ENCODE measurements around the gene TYRO3.

Gene TYRO3

DNA sequence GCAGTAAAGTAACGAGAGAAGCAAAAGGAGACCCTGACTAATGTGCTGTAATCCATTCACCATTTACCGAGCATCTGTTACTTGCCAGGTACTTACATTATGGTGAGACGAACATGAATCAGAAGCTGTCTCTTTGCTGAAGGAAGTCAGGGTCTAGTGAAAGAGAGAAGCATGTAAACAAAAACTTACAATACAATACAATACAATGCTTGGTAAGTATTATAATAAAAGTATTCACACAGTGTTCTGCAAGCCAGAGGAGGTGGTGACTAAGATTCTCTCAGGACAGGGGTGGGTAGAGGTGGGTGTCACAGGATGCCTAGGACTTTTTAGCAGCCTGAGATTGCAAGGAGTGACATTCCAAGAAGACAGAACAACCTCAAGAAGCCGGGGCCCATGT is 51.0 kb downstream of the TYRO3 start:
- WGBS, result 87% methylated on average over 4 of the region's 4 CpGs
- H3K27me3 ChIP-seq (ENCODE audit: insufficient read depth, low read length), result no peaks in the 10 kb centered on the region

DNA sequence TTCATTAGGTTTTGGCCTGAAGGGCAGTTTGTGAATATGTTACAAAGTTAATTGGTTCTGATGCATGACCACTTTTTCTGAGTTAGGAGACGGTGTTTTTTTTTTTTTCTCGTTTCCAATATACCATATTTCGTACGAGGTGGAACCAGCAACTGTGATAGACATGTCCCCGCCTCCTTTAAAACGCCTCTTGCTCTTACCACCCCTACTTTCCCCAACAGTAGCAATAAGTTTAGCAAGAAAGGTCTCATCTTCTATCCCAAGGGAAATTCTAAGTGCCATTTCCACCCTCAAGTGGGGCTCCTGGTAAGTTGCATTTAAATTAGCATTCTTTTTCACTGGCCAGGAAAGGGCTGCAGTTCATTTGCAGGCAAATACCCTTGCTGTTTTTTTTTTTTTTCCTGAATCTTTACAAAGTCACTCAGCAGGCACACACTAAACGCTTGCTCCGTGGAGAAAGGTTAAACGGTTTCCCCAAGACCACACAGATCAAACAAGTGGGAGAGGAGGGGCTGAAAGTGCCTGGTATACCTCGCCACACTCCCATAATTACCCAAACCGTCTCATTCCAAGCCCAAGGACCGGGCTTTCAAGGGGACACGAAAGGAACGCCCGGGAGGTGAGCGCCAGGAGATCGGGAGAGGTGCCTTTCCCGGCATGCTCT is 61.7 kb downstream of the TYRO3 start:
- 13% methylated on average over 15 of the region's 18 CpGs for WGBS
- Histone ChIP-seq H3K36me3 (ENCODE audit: insufficient read depth, low read length) (no peaks in the 10 kb centered on the region), H3K27ac (ENCODE audit: low read depth, low read length) (peak overlapping the region; percentile 83; the same call in 1 of the 2 replicates), H3K4me1 (ENCODE audit: insufficient read depth, low read length) (peaks cover 8% of the 10 kb centered on the region), H3K9me3 (ENCODE audit: insufficient read depth, low read depth, low read length) (peaks cover 7% of the 10 kb centered on the region; the same call in 1 of the 2 replicates), H3K4me3 (ENCODE audit: low read length) (peak overlapping the region; percentile 46), H3K27me3 (ENCODE audit: insufficient read depth, low read length) (peaks cover 23% of the 10 kb centered on the region; the same call in 1 of the 2 replicates), H3K9ac (ENCODE audit: low read depth, low read length) (peak overlapping the region; percentile 74; the same call in 1 of the 2 replicates)

More for the DNA sequence above, 51.0 kb downstream of the TYRO3 start:
- Histone ChIP-seq H3K9ac (ENCODE audit: low read depth, low read length) (no peak overlapping the region), H3K36me3 (ENCODE audit: insufficient read depth, low read length) (no peaks in the 10 kb centered on the region), H3K4me3 (ENCODE audit: low read length) (no peak overlapping the region), H3K27ac (ENCODE audit: low read depth, low read length) (no peak overlapping the region), H3K9me3 (ENCODE audit: insufficient read depth, low read depth, low read length) (no peaks in the 10 kb centered on the region), H3K4me1 (ENCODE audit: insufficient read depth, low read length) (no peaks in the 10 kb centered on the region)

DNA sequence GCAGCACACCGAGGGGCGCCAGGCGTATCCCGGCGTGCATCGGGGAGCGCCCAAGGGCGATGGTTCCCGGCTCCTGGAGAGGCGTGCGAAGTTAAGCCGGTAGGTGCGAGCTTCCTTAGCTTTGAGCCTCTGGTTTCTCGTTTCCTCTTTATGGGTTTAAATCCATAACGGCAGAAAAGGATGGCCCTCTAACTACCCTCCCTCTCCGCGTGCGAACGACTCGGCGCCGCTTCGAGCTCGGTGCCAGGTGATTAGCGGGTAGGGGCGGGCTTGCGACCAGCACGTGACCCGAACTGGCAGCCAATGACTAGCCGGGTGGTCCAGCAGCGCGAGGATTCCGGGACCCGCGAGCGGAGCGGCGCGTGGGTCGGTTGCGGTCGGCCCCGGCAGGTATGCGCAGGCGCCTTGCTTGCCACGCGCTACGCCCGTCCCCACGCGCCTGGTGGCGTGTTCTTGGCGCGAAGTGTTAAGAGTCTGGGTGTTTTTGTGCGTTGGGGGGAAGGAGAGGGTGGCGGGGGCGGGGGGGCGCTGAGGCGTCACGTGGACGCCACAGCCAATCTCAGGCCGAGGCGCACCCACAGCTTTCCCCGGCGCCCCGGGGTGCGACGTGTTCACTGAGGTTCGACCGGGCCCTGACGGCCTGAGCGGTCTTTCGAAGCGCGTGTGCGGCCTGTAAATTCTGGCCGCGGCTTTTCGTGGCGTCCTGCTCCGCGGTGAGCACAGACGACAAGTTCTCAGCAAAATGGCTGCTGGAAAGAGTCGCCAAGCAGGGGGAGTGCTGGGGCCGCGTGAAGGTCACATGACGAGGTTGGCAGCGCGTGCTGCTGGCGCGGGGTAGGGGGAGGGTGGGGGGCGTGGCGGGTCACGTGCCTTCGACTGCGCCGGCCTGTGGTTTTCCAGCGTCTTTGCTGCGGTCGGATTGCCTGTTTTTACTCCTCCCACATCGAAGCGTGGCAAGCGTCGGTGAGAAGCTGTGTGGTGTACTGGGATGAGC is 62.5 kb downstream of the TYRO3 start:
- peaks cover 23% of the 10 kb centered on the region; the same call in 1 of the 2 replicates for H3K27me3 ChIP-seq (ENCODE audit: insufficient read depth, low read length)
- H3K4me1 ChIP-seq (ENCODE audit: insufficient read depth, low read length), result peaks cover 8% of the 10 kb centered on the region
- H3K9ac ChIP-seq (ENCODE audit: low read depth, low read length), result peak overlapping the region; percentile 74
- H3K4me3 ChIP-seq (ENCODE audit: low read length), result peak overlapping the region; percentile 46
- peaks cover 7% of the 10 kb centered on the region; the same call in 1 of the 2 replicates for H3K9me3 ChIP-seq (ENCODE audit: insufficient read depth, low read depth, low read length)
- 4% methylated on average over 104 of the region's 104 CpGs for WGBS
- H3K36me3 ChIP-seq (ENCODE audit: insufficient read depth, low read length), result no peaks in the 10 kb centered on the region
- peak overlapping the region; percentile 83; the same call in 1 of the 2 replicates for H3K27ac ChIP-seq (ENCODE audit: low read depth, low read length)

DNA sequence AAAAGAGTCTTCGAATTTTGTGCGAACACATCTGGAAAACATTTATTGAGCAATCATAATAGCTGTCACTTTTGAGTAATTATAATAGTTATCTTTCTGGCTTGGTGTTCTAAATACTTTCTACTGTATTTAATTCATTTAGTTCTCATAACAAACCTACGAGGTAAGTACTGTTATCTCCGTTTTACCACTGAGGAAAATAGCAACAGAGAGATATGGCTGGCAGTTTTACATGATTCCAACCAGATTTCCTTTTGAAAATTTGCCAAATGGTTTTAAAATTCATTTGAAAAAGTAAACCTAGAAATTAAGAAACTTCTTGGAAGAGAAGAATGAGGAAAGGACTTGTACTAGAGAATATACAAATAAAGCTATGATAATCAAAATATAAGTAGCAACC is 63.9 kb downstream of the TYRO3 start:
- WGBS, result 100% methylated on average over 2 of the region's 4 CpGs
- no peak overlapping the region for H3K4me3 ChIP-seq (ENCODE audit: low read length)

DNA sequence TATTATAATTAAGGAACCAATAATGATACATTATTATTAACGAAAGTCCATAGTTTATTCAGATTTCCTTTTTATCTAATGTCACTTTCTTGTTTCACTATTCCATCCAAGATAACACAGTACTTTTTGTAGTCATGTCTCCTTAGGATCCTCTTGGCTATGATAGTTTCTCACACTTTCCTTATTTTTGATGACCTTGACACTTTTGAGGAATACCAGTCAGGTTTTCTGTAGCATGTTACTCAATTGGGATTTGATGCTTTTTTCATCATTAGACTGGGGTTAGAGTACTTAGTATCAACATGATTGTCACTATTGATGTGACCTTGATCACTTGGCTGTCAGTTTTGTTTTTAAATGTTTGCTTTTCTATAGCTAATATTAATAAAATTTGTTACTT is 68.2 kb downstream of the TYRO3 start:
- Histone ChIP-seq H3K4me1 (ENCODE audit: insufficient read depth, low read length) (peaks cover 25% of the 10 kb centered on the region), H3K27ac (ENCODE audit: low read depth, low read length) (no peak overlapping the region), H3K4me3 (ENCODE audit: low read length) (no peak overlapping the region), H3K9ac (ENCODE audit: low read depth, low read length) (no peak overlapping the region), H3K27me3 (ENCODE audit: insufficient read depth, low read length) (peaks cover 6% of the 10 kb centered on the region; the same call in 1 of the 2 replicates), H3K9me3 (ENCODE audit: insufficient read depth, low read depth, low read length) (no peaks in the 10 kb centered on the region), H3K36me3 (ENCODE audit: insufficient read depth, low read length) (no peaks in the 10 kb centered on the region)
- WGBS, result 95% methylated on average over 1 of the region's 1 CpG

More for the DNA sequence above, 63.9 kb downstream of the TYRO3 start:
- Histone ChIP-seq H3K27me3 (ENCODE audit: insufficient read depth, low read length) (peaks cover 23% of the 10 kb centered on the region; the same call in 1 of the 2 replicates), H3K4me1 (ENCODE audit: insufficient read depth, low read length) (peaks cover 8% of the 10 kb centered on the region), H3K9ac (ENCODE audit: low read depth, low read length) (no peak overlapping the region), H3K36me3 (ENCODE audit: insufficient read depth, low read length) (no peaks in the 10 kb centered on the region), H3K27ac (ENCODE audit: low read depth, low read length) (no peak overlapping the region), H3K9me3 (ENCODE audit: insufficient read depth, low read depth, low read length) (0 out of 2 replicates have a peak, but pooled peaks cover 2% of the 10 kb centered on the region)

DNA sequence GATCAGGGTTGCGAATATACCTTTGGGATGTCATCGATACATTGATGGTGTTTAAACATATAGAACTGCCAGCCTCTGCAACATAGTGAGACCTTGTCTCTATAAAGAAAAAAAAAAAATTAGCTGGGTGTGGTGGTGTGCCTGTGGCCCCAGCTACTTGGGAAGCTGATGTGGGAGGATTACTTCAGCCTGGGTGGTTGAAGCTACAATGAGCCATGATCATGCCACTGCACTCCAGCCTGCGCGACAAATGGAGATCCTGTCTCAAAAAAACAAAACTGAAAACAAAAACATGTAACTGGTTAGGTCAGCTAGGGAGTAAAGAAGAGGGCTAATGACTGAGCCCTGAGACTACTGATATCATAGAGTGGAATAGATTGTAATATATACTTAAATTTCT is 70.5 kb downstream of the TYRO3 start:
- H3K9ac ChIP-seq (ENCODE audit: low read depth, low read length), result no peak overlapping the region; the same call in 1 of the 2 replicates
- peaks cover 34% of the 10 kb centered on the region for H3K4me1 ChIP-seq (ENCODE audit: insufficient read depth, low read length)
- WGBS, result 90% methylated on average over 4 of the region's 4 CpGs
- no peak overlapping the region for H3K4me3 ChIP-seq (ENCODE audit: low read length)
- no peaks in the 10 kb centered on the region for H3K9me3 ChIP-seq (ENCODE audit: insufficient read depth, low read depth, low read length)
- no peaks in the 10 kb centered on the region for H3K27me3 ChIP-seq (ENCODE audit: insufficient read depth, low read length)
- no peak overlapping the region for H3K27ac ChIP-seq (ENCODE audit: low read depth, low read length)
- no peaks in the 10 kb centered on the region for H3K36me3 ChIP-seq (ENCODE audit: insufficient read depth, low read length)

DNA sequence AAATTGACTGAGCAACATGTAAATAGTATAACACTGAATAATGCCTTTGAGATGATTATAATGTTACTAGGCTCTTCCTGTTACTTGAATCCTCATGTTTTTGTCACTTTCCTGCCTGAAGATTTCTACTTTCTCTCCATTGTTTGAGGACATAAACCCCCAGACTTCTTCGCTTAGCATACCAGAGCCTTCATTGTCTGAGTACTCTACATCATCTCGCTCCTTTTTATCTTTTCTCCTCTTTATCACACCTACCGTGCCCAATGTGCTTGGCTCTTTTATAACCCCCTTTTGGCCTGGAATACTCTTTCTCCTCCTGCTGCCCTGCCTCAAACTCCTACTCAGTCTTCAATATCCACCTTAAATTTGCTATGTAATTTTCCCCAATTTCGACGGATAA is 70.9 kb downstream of the TYRO3 start:
- peaks cover 34% of the 10 kb centered on the region for H3K4me1 ChIP-seq (ENCODE audit: insufficient read depth, low read length)

DNA sequence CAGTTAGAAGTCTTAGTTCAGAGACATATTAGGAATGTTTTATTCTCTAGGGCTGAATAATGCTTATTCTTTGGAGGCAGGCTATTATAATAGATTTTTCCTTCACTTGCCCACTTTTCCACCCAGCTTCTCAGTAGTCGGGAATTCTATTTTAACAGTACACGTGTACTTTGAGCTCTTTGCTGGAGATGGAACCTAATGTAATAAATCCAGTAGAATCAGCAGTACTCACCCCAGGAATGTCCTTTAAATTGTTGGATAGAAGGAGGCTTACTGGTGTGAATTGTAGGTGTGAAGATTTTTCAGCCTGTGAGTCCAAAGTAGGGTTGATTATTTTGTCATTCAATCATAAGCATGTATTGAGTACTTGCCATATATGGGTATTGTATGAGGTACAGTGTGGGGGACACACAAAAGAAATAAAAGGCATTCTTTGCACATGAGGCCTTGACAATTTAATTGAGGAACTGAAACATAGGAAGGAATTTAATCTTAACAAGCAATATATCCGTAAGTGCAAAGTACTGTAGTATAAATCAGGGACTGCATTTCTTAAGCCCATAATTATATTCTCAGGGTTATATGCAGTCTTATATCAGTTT is 71.7 kb downstream of the TYRO3 start:
- Histone ChIP-seq H3K4me3 (ENCODE audit: low read length) (no peak overlapping the region), H3K36me3 (ENCODE audit: insufficient read depth, low read length) (no peaks in the 10 kb centered on the region), H3K4me1 (ENCODE audit: insufficient read depth, low read length) (peaks cover 34% of the 10 kb centered on the region), H3K9me3 (ENCODE audit: insufficient read depth, low read depth, low read length) (no peaks in the 10 kb centered on the region), H3K27me3 (ENCODE audit: insufficient read depth, low read length) (no peaks in the 10 kb centered on the region), H3K9ac (ENCODE audit: low read depth, low read length) (no peak overlapping the region), H3K27ac (ENCODE audit: low read depth, low read length) (no peak overlapping the region)
- 100% methylated on average over 1 of the region's 3 CpGs for WGBS

More for the DNA sequence above, 70.9 kb downstream of the TYRO3 start:
- no peak overlapping the region for H3K4me3 ChIP-seq (ENCODE audit: low read length)
- no peaks in the 10 kb centered on the region for H3K36me3 ChIP-seq (ENCODE audit: insufficient read depth, low read length)
- no peaks in the 10 kb centered on the region for H3K27me3 ChIP-seq (ENCODE audit: insufficient read depth, low read length)
- peak overlapping the region; percentile 10; the same call in 1 of the 2 replicates for H3K9ac ChIP-seq (ENCODE audit: low read depth, low read length)
- 19% methylated on average over 5 of the region's 5 CpGs for WGBS
- H3K27ac ChIP-seq (ENCODE audit: low read depth, low read length), result peak overlapping the region; percentile 51; the same call in 1 of the 2 replicates
- H3K9me3 ChIP-seq (ENCODE audit: insufficient read depth, low read depth, low read length), result no peaks in the 10 kb centered on the region

DNA sequence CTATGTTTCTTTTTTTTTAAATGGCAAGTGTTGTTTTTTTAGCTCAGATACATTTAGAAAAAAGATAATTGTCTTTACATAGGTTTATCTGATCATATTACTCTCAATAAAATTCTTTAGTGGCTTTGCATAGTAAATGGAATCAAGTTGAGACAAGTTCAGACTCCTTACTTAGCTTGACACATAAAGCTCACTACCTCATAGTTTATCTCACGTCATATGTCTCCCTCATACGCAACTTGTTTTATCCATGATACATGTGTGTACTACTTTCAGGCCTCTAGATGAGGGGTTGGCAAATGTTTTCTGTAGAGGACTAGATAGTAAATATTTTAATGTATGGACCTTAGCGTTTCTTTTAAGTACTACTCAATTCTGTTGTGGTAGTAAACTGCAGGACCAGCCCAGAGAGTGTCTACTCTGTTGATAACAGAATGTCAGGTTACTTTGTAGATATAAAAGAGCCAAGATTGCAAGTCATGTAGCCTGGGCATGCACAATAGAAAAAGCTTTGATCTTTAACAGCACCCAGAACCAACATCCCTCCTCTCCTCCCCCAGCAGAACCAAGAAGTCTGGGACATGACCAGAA is 73.0 kb downstream of the TYRO3 start:
- H3K4me3 ChIP-seq (ENCODE audit: low read length), result no peak overlapping the region
- no peaks in the 10 kb centered on the region for H3K36me3 ChIP-seq (ENCODE audit: insufficient read depth, low read length)
- H3K27me3 ChIP-seq (ENCODE audit: insufficient read depth, low read length), result no peaks in the 10 kb centered on the region
- peaks cover 34% of the 10 kb centered on the region for H3K4me1 ChIP-seq (ENCODE audit: insufficient read depth, low read length)
- H3K9me3 ChIP-seq (ENCODE audit: insufficient read depth, low read depth, low read length), result no peaks in the 10 kb centered on the region
- H3K9ac ChIP-seq (ENCODE audit: low read depth, low read length), result no peak overlapping the region
- 93% methylated on average over 3 of the region's 3 CpGs for WGBS
- H3K27ac ChIP-seq (ENCODE audit: low read depth, low read length), result no peak overlapping the region
